HCEC 1CT (cell line): ENCODE results near the gene ZNF658.
"Not testable (repeated sequence)": the region's sequence is repeated elsewhere in the genome, so short reads cannot be mapped to it uniquely, and the experiment has no call there.

ENCODE experiments used
- DNase-seq: peaks from one replicate; pipeline ENCODE4 v3.0.0-alpha.2; 2017

Gene ZNF658

GRCh38 chr9:66900490-66901131, at the start of gene ZNF658:
Gene ZNF658 (plus strand): TSS chr9:66900725. CDS start chr9:66903562, 2,837 bp downstream.
- DNase-seq: peak; percentile 75

GRCh38 chr9:66861732-66862131, 38.8 kb upstream of the ZNF658 start:
- not testable (repeated sequence) for DNase-seq

- DNase-seq: not testable (repeated sequence)
These were observed 31.9 kb upstream of the ZNF658 start for GRCh38 chr9:66868660-66869059.

- DNase-seq: not testable (repeated sequence)
These were observed 19.9 kb upstream of the ZNF658 start for GRCh38 chr9:66880605-66881004.

GRCh38 chr9:66881847-66882246, 18.7 kb upstream of the ZNF658 start:
- DNase-seq: not testable (repeated sequence)

GRCh38 chr9:66890334-66890733, 10.2 kb upstream of the ZNF658 start:
- DNase-seq: not testable (repeated sequence)

GRCh38 chr9:66901141-66901540, 616 bp downstream of the ZNF658 start:
- DNase-seq: not testable (repeated sequence)

- DNase-seq: not testable (repeated sequence)
These were observed 9.0 kb downstream of the ZNF658 start for GRCh38 chr9:66909560-66909959.

- DNase-seq: not testable (repeated sequence)
These were observed 19.5 kb downstream of the ZNF658 start for GRCh38 chr9:66920072-66920471.

GRCh38 chr9:66936194-66936870, 35.8 kb downstream of the ZNF658 start:
- not testable (repeated sequence) for DNase-seq

- not testable (repeated sequence) for DNase-seq
These were observed 37.1 kb downstream of the ZNF658 start for GRCh38 chr9:66937662-66938061.

- not testable (repeated sequence) for DNase-seq
These were observed 37.8 kb downstream of the ZNF658 start for GRCh38 chr9:66938322-66938721.

- not testable (repeated sequence) for DNase-seq
These were observed 39.6 kb downstream of the ZNF658 start for GRCh38 chr9:66939878-66940830.

- not testable (repeated sequence) for DNase-seq
These were observed 42.1 kb downstream of the ZNF658 start for GRCh38 chr9:66942400-66943155.

- DNase-seq: not testable (repeated sequence)
These were observed 52.1 kb downstream of the ZNF658 start for GRCh38 chr9:66952576-66952975.
